Measurements from ENCODE around the gene CAMTA2. TPM values are rescaled to one million over a fixed set of nuclear protein-coding genes. Genes with fewer than 3 reads are reported as not detected.

Gene CAMTA2
- polyA plus RNA-seq, 3 donors: 7.1 to 88.9 (median 7.6) TPM

GRCh38 chr17:4947411-4948165 is 39.9 kb downstream of the CAMTA2 start:
- H3K4me2 ChIP-seq (replicated peaks; ENCODE audit: extremely low read depth, low read length, poor library complexity, severe bottlenecking): peak overlapping the region; percentile 98
- peak overlapping the region; percentile 92 to 95 (median 94) for H3K4me3 ChIP-seq (replicated peaks in 1 of 3; ENCODE audit: low read depth in 2 of 3, low read length in 3 of 3)
- peak overlapping the region; percentile 96 to 97 for H3K4me3 Mint-ChIP-seq
- no peaks in the 10 kb centered on the region for H3K27me3 ChIP-seq (ENCODE audit: control insufficient read depth in 2 of 2, insufficient read depth in 2 of 2, low read length in 2 of 2)
- peaks cover 29 to 34% of the 10 kb centered on the region in 2 donors for H3K36me3 ChIP-seq (replicated peaks in 1 of 2; ENCODE audit: control insufficient read depth in 1 of 2, insufficient read depth in 2 of 2, low read length in 2 of 2)
- intact Hi-C loops (cut with micrococcal nuclease): loop anchor here (2.0 to 5.0 kb wide), 3 partner anchors 19 to 180 kb away; partner anchors contain the start of genes CHRNE (in 1 of the 2) and SPAG7 (in 1 of the 2)
- peaks cover 66% of the 10 kb centered on the region for H3K79me2 ChIP-seq (ENCODE audit: insufficient read depth, low read length)
- H3K27ac Mint-ChIP-seq: peak overlapping the region; percentile 95 to 99 (median 98)
- H2AFZ ChIP-seq (ENCODE audit: insufficient read depth, low read depth, low read length, poor library complexity, severe bottlenecking): peak overlapping the region; percentile 58
- under 1% methylated on average over 47 of the region's 56 CpGs for WGBS (ENCODE audit: insufficient coverage)
- H3K27me3 Mint-ChIP-seq (ENCODE audit: low read depth in 3 of 3): peaks cover 2 to 8% (median 3%) of the 10 kb centered on the region in 3 donors
- peak overlapping the region; percentile 94 for H3K27ac ChIP-seq (ENCODE audit: low read depth in 1 of 2, low read length in 2 of 2)
- H3K9ac ChIP-seq (ENCODE audit: insufficient read depth, low read length, poor library complexity, severe bottlenecking): peak overlapping the region; percentile 80
- peaks cover 35 to 42% of the 10 kb centered on the region in 2 donors for H3K36me3 Mint-ChIP-seq
- DNase-seq: peak; percentile 32 to 74 (median 47)
- TF ChIP-seq CTCF (IDR thresholded peaks at IDR 0.05): no peak
- H3K9me3 Mint-ChIP-seq: no peaks in the 10 kb centered on the region
- peaks cover 57 to 74% of the 10 kb centered on the region in 2 donors for H3K4me1 ChIP-seq (ENCODE audit: control insufficient read depth in 1 of 2, insufficient read depth in 2 of 2, low read length in 2 of 2)
- peaks cover 59% of the 10 kb centered on the region for H3K4me1 Mint-ChIP-seq
- no peaks in the 10 kb centered on the region for H3K9me3 ChIP-seq (replicated peaks in 1 of 2; ENCODE audit: control insufficient read depth in 1 of 2, insufficient read depth in 1 of 2, low read length in 2 of 2)
- H4K20me1 ChIP-seq (ENCODE audit: insufficient read depth, low read length): peaks cover 58% of the 10 kb centered on the region

- intact Hi-C loops (cut with micrococcal nuclease): loop anchor here in 1 of 2 donors (5.0 kb wide), 2 partner anchors 45 to 180 kb away; partner anchors contain the start of gene CHRNE
- Mint-ChIP-seq H3K9me3 (no peaks in the 10 kb centered on the region), H3K4me3 (peak overlapping the region; percentile 96 to 97), H3K4me1 (peaks cover 65% of the 10 kb centered on the region), H3K27me3 (ENCODE audit: low read depth in 3 of 3) (peaks cover 2 to 8% (median 3%) of the 10 kb centered on the region in 3 donors), H3K36me3 (peaks cover 40 to 47% of the 10 kb centered on the region in 2 donors), H3K27ac (peak overlapping the region; percentile 95 to 99 (median 97))
- no peaks in the 10 kb centered on the region for H3K9me3 ChIP-seq (replicated peaks in 1 of 2; ENCODE audit: control insufficient read depth in 1 of 2, insufficient read depth in 1 of 2, low read length in 2 of 2)
- no peak overlapping the region for H2AFZ ChIP-seq (ENCODE audit: insufficient read depth, low read depth, low read length, poor library complexity, severe bottlenecking)
- peaks cover 72% of the 10 kb centered on the region for H3K79me2 ChIP-seq (ENCODE audit: insufficient read depth, low read length)
- WGBS (ENCODE audit: insufficient coverage): 0% methylated on average over 5 of the region's 7 CpGs
- peak in 2 of 3 donors; percentile 26 to 62 for DNase-seq
- no peaks in the 10 kb centered on the region for H3K27me3 ChIP-seq (ENCODE audit: control insufficient read depth in 2 of 2, insufficient read depth in 2 of 2, low read length in 2 of 2)
- no peak for TF ChIP-seq CTCF (IDR thresholded peaks at IDR 0.05)
- peak overlapping the region; percentile 92 to 95 (median 94) for H3K4me3 ChIP-seq (replicated peaks in 1 of 3; ENCODE audit: low read depth in 2 of 3, low read length in 3 of 3)
- peaks cover 63 to 80% of the 10 kb centered on the region in 2 donors for H3K4me1 ChIP-seq (ENCODE audit: control insufficient read depth in 1 of 2, insufficient read depth in 2 of 2, low read length in 2 of 2)
- H3K27ac ChIP-seq (ENCODE audit: low read depth in 1 of 2, low read length in 2 of 2): peak overlapping the region; percentile 94
- peaks cover 64% of the 10 kb centered on the region for H4K20me1 ChIP-seq (ENCODE audit: insufficient read depth, low read length)
- peaks cover 32 to 40% of the 10 kb centered on the region in 2 donors for H3K36me3 ChIP-seq (replicated peaks in 1 of 2; ENCODE audit: control insufficient read depth in 1 of 2, insufficient read depth in 2 of 2, low read length in 2 of 2)
- H3K4me2 ChIP-seq (replicated peaks; ENCODE audit: extremely low read depth, low read length, poor library complexity, severe bottlenecking): peak overlapping the region; percentile 98
- H3K9ac ChIP-seq (ENCODE audit: insufficient read depth, low read length, poor library complexity, severe bottlenecking): peak overlapping the region; percentile 80
These were observed 40.5 kb downstream of the CAMTA2 start for GRCh38 chr17:4947010-4947410.
